ENCODE data around the gene KL. TPM values are rescaled to one million over a fixed set of nuclear protein-coding genes. Genes with fewer than 3 reads are reported as not detected.

Gene KL
- total RNA-seq, 5 donors from 2014 or later (not counting 1 experiment from before 2014, with no cell fraction given): 0.12 to 0.20 (median 0.16) TPM; not detected in 1

- Mint-ChIP-seq H3K9me3 (no peaks in the 10 kb centered on the region), H3K27ac (no peak overlapping the region), H3K27me3 (peaks cover 0 to 3% of the 10 kb centered on the region in 2 donors), H3K36me3 (no peaks in the 10 kb centered on the region), H3K4me1 (no peaks in the 10 kb centered on the region), H3K4me3 (no peak overlapping the region)
- no peak for ATAC-seq (replicated peaks in 1 of 4)
- no peak overlapping the region for H3K4me3 ChIP-seq (ENCODE audit: control insufficient read depth in 1 of 2, extremely low read depth in 1 of 2, low read length in 1 of 2)
- peaks cover 0 to 6% of the 10 kb centered on the region in 2 experiments for H3K27me3 ChIP-seq (replicated peaks in 1 of 2; ENCODE audit: control insufficient read depth in 2 of 2, extremely low read depth in 1 of 2, insufficient read depth in 2 of 2, low read length in 1 of 2)
- no peaks in the 10 kb centered on the region for H3K4me1 ChIP-seq (ENCODE audit: control insufficient read depth in 1 of 2, extremely low read depth in 1 of 2, insufficient read depth in 2 of 2, low read length in 2 of 2)
- H3K27ac ChIP-seq (ENCODE audit: low read length): no peak overlapping the region
- ChIA-PET CTCF (no interaction called here), POLR2A (no interaction called here)
- no peaks in the 10 kb centered on the region for H3K36me3 ChIP-seq (ENCODE audit: control insufficient read depth in 2 of 2, extremely low read depth in 1 of 2, insufficient read depth in 1 of 2, low read length in 1 of 2)
- no peak for DNase-seq
- 53% methylated on average over 2 of the region's 9 CpGs for WGBS (ENCODE audit: insufficient coverage)
- no peaks in the 10 kb centered on the region for H3K9me3 ChIP-seq
These were observed 41.0 kb downstream of the KL start for GRCh38 chr13:33057019-33057780.

GRCh38 chr13:33058776-33059327 lies 42.6 kb downstream of the KL start:
- Histone ChIP-seq H3K36me3 (ENCODE audit: control insufficient read depth in 2 of 2, extremely low read depth in 1 of 2, insufficient read depth in 1 of 2, low read length in 1 of 2) (no peaks in the 10 kb centered on the region), H3K27me3 (replicated peaks in 1 of 2; ENCODE audit: control insufficient read depth in 2 of 2, extremely low read depth in 1 of 2, insufficient read depth in 2 of 2, low read length in 1 of 2) (peaks cover 0 to 6% of the 10 kb centered on the region in 2 experiments), H3K9me3 (no peaks in the 10 kb centered on the region), H3K4me3 (ENCODE audit: control insufficient read depth in 1 of 2, extremely low read depth in 1 of 2, low read length in 1 of 2) (no peak overlapping the region), H3K27ac (ENCODE audit: low read length) (no peak overlapping the region), H3K4me1 (ENCODE audit: control insufficient read depth in 1 of 2, extremely low read depth in 1 of 2, insufficient read depth in 2 of 2, low read length in 2 of 2) (no peaks in the 10 kb centered on the region)
- CTCF ChIA-PET: no interaction called here
- Mint-ChIP-seq H3K4me3 (no peak overlapping the region), H3K27ac (no peak overlapping the region), H3K27me3 (peaks cover 0 to 3% of the 10 kb centered on the region in 2 donors), H3K4me1 (no peaks in the 10 kb centered on the region), H3K36me3 (no peaks in the 10 kb centered on the region), H3K9me3 (no peaks in the 10 kb centered on the region)
- no peak for DNase-seq
- no CpG with 5 or more reads among the region's 3 CpGs for WGBS (ENCODE audit: insufficient coverage)
- POLR2A ChIA-PET: no interaction called here
- ATAC-seq (replicated peaks in 1 of 4): no peak

GRCh38 chr13:33060815-33061214 lies 44.6 kb downstream of the KL start:
- Histone ChIP-seq H3K9me3 (no peaks in the 10 kb centered on the region), H3K4me1 (ENCODE audit: control insufficient read depth in 1 of 2, extremely low read depth in 1 of 2, insufficient read depth in 2 of 2, low read length in 2 of 2) (no peaks in the 10 kb centered on the region), H3K27ac (ENCODE audit: low read length) (no peak overlapping the region), H3K27me3 (replicated peaks in 1 of 2; ENCODE audit: control insufficient read depth in 2 of 2, extremely low read depth in 1 of 2, insufficient read depth in 2 of 2, low read length in 1 of 2) (peaks cover 0 to 6% of the 10 kb centered on the region in 2 experiments), H3K4me3 (ENCODE audit: control insufficient read depth in 1 of 2, extremely low read depth in 1 of 2, low read length in 1 of 2) (no peak overlapping the region), H3K36me3 (ENCODE audit: control insufficient read depth in 2 of 2, extremely low read depth in 1 of 2, insufficient read depth in 1 of 2, low read length in 1 of 2) (no peaks in the 10 kb centered on the region)
- ChIA-PET CTCF (no interaction called here), POLR2A (no interaction called here)
- 87% methylated on average over 15 of the region's 15 CpGs for WGBS (ENCODE audit: insufficient coverage)
- Mint-ChIP-seq H3K4me3 (no peak overlapping the region), H3K27me3 (peaks cover 0 to 3% of the 10 kb centered on the region in 2 donors), H3K27ac (no peak overlapping the region), H3K36me3 (no peaks in the 10 kb centered on the region), H3K4me1 (no peaks in the 10 kb centered on the region), H3K9me3 (no peaks in the 10 kb centered on the region)
- ATAC-seq (replicated peaks in 1 of 4) (no peak), DNase-seq (no peak)

- no peak for DNase-seq
- CTCF ChIA-PET: no interaction called here
These were observed 50.1 kb downstream of the KL start for GRCh38 chr13:33066329-33066728.

GRCh38 chr13:33069365-33069764 lies 53.1 kb downstream of the KL start:
- DNase-seq: no peak
- H3K27me3 ChIP-seq (replicated peaks in 1 of 2; ENCODE audit: control insufficient read depth in 2 of 2, extremely low read depth in 1 of 2, insufficient read depth in 2 of 2, low read length in 1 of 2): no peaks in the 10 kb centered on the region
- no peaks in the 10 kb centered on the region for H3K4me1 ChIP-seq (ENCODE audit: control insufficient read depth in 1 of 2, extremely low read depth in 1 of 2, insufficient read depth in 2 of 2, low read length in 2 of 2)
- CTCF ChIA-PET: no interaction called here
- WGBS (ENCODE audit: insufficient coverage): no CpG with 5 or more reads among the region's 2 CpGs
- no peak for ATAC-seq (replicated peaks in 1 of 4)
- no peak overlapping the region for H3K27ac Mint-ChIP-seq
- H3K36me3 ChIP-seq (ENCODE audit: control insufficient read depth in 2 of 2, extremely low read depth in 1 of 2, insufficient read depth in 1 of 2, low read length in 1 of 2): no peaks in the 10 kb centered on the region
- H3K4me3 ChIP-seq (ENCODE audit: control insufficient read depth in 1 of 2, extremely low read depth in 1 of 2, low read length in 1 of 2): no peak overlapping the region
- H3K4me3 Mint-ChIP-seq: no peak overlapping the region
- POLR2A ChIA-PET: no interaction called here
- no peaks in the 10 kb centered on the region for H3K4me1 Mint-ChIP-seq
- no peaks in the 10 kb centered on the region for H3K36me3 Mint-ChIP-seq
- H3K27me3 Mint-ChIP-seq: peaks cover 0 to 3% of the 10 kb centered on the region in 2 donors
- H3K9me3 ChIP-seq: no peaks in the 10 kb centered on the region
- H3K9me3 Mint-ChIP-seq: no peaks in the 10 kb centered on the region
- H3K27ac ChIP-seq (ENCODE audit: low read length): no peak overlapping the region

More at GRCh38 chr13:33066329-33066728, 50.1 kb downstream of the KL start:
- no peak overlapping the region for H3K27ac ChIP-seq (ENCODE audit: low read length)
- peaks cover 0 to 3% of the 10 kb centered on the region in 2 donors for H3K27me3 Mint-ChIP-seq
- H3K4me1 Mint-ChIP-seq: no peaks in the 10 kb centered on the region
- H3K4me3 ChIP-seq (ENCODE audit: control insufficient read depth in 1 of 2, extremely low read depth in 1 of 2, low read length in 1 of 2): no peak overlapping the region
- 97% methylated on average over 18 of the region's 18 CpGs for WGBS (ENCODE audit: insufficient coverage)
- H3K9me3 ChIP-seq: no peaks in the 10 kb centered on the region
- POLR2A ChIA-PET: no interaction called here
- no peaks in the 10 kb centered on the region for H3K4me1 ChIP-seq (ENCODE audit: control insufficient read depth in 1 of 2, extremely low read depth in 1 of 2, insufficient read depth in 2 of 2, low read length in 2 of 2)
- H3K27me3 ChIP-seq (replicated peaks in 1 of 2; ENCODE audit: control insufficient read depth in 2 of 2, extremely low read depth in 1 of 2, insufficient read depth in 2 of 2, low read length in 1 of 2): no peaks in the 10 kb centered on the region
- no peaks in the 10 kb centered on the region for H3K36me3 ChIP-seq (ENCODE audit: control insufficient read depth in 2 of 2, extremely low read depth in 1 of 2, insufficient read depth in 1 of 2, low read length in 1 of 2)
- H3K36me3 Mint-ChIP-seq: no peaks in the 10 kb centered on the region
- no peak overlapping the region for H3K4me3 Mint-ChIP-seq
- H3K27ac Mint-ChIP-seq: no peak overlapping the region
- ATAC-seq (replicated peaks in 1 of 4): no peak
- no peaks in the 10 kb centered on the region for H3K9me3 Mint-ChIP-seq

- DNase-seq (no peak), ATAC-seq (replicated peaks in 1 of 4) (no peak)
- peaks cover 0 to 3% of the 10 kb centered on the region in 2 donors for H3K27me3 Mint-ChIP-seq
- no peaks in the 10 kb centered on the region for H3K4me1 ChIP-seq (ENCODE audit: control insufficient read depth in 1 of 2, extremely low read depth in 1 of 2, insufficient read depth in 2 of 2, low read length in 2 of 2)
- ChIA-PET CTCF (no interaction called here), POLR2A (no interaction called here)
- no peak overlapping the region for H3K4me3 Mint-ChIP-seq
- H3K9me3 Mint-ChIP-seq: no peaks in the 10 kb centered on the region
- H3K27me3 ChIP-seq (replicated peaks in 1 of 2; ENCODE audit: control insufficient read depth in 2 of 2, extremely low read depth in 1 of 2, insufficient read depth in 2 of 2, low read length in 1 of 2): no peaks in the 10 kb centered on the region
- H3K27ac Mint-ChIP-seq: no peak overlapping the region
- H3K36me3 Mint-ChIP-seq: no peaks in the 10 kb centered on the region
- WGBS (ENCODE audit: insufficient coverage): 38% methylated on average over 1 of the region's 2 CpGs
- H3K4me1 Mint-ChIP-seq: no peaks in the 10 kb centered on the region
- no peaks in the 10 kb centered on the region for H3K9me3 ChIP-seq
- H3K36me3 ChIP-seq (ENCODE audit: control insufficient read depth in 2 of 2, extremely low read depth in 1 of 2, insufficient read depth in 1 of 2, low read length in 1 of 2): no peaks in the 10 kb centered on the region
- H3K27ac ChIP-seq (ENCODE audit: low read length): no peak overlapping the region
- no peak overlapping the region for H3K4me3 ChIP-seq (ENCODE audit: control insufficient read depth in 1 of 2, extremely low read depth in 1 of 2, low read length in 1 of 2)
These were observed 54.5 kb downstream of the KL start for GRCh38 chr13:33070713-33071112.

Measured in T-cell (primary cell).